HFF-Myc (cell line): ENCODE data around the gene FAM83F.

Experiments used
- DNase-seq: peaks from one replicate; pipeline ENCODE4 v3.0.0-alpha.2; 2011; ENCODE audit warnings: low read depth; ENCODE audit errors: extremely low read depth
- H3K4me3 ChIP-seq: replicated peaks from 2 replicates; pipeline ENCODE4 v1.5.1; 2011; ENCODE audit warnings: low read depth, mild to moderate bottlenecking, control low read depth, low read length
- TF ChIP-seq, protein P1 (sequence below): IDR thresholded peaks from 2 replicates; pipeline ENCODE4 v1.5.1; 2012; ENCODE audit warnings: mild to moderate bottlenecking, low read depth, low read length, control low read depth; ENCODE audit errors: missing control alignments

Gene FAM83F

DNA sequence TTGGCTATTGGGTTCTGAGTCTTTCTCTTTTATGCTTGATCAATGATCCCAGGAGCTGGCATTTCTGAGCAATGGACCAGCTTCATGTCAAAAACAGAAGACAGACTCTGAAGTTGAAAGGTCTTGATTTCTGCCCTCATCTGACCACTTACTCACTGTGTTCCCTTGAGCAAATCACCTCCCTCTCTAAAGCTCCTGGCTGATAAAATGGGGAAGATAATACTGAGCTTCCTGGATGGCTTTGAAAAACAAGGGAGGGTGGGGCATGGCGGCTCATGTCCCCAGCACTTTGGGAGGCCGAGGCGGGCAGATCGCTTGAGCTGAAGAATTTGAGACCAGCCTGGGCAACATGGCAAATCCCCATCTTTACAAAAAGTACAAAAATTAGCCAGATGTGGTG is 6.4 kb downstream of the FAM83F start:
- no peak overlapping the region for H3K4me3 ChIP-seq
- TF ChIP-seq, protein P1, sequence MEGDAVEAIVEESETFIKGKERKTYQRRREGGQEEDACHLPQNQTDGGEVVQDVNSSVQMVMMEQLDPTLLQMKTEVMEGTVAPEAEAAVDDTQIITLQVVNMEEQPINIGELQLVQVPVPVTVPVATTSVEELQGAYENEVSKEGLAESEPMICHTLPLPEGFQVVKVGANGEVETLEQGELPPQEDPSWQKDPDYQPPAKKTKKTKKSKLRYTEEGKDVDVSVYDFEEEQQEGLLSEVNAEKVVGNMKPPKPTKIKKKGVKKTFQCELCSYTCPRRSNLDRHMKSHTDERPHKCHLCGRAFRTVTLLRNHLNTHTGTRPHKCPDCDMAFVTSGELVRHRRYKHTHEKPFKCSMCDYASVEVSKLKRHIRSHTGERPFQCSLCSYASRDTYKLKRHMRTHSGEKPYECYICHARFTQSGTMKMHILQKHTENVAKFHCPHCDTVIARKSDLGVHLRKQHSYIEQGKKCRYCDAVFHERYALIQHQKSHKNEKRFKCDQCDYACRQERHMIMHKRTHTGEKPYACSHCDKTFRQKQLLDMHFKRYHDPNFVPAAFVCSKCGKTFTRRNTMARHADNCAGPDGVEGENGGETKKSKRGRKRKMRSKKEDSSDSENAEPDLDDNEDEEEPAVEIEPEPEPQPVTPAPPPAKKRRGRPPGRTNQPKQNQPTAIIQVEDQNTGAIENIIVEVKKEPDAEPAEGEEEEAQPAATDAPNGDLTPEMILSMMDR = no peak

DNA sequence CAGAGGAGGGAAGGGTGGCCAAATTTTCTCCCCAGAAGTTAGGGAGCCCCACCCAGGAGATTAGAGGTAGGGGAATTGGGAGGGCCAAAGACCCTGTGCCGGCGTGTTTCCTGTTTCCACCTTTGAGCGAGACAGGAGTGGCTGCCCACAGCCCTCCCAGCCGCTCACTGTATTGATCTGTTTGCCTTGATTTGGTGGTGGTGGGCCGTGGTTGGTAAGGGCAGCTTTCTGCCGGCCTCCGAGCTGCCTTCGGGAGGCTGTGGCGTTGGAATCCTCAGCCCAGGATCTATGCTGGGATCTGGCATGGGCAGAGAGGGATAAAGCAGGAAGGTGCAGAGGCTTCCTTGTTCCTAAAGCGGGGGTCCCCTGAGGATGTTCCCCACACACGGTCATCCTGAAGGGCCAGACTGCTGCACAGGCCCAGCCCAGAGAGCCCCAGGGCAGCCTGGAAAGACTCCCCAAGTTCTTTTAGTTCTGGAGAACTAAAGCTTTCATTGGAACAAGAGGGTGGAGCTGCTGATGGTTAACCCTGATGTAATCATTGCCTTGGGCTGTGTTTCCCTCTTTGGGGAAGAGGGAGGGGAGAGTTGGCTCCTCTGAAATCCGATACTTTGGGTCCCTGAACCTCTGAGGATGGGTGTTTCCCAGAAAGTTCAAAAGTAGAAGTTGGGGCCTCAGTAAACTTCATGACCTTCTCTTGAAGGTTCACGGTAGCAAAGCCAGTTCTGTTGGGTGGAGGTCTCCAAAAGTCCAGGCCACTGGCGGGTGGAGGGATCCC is 7.2 kb downstream of the FAM83F start:
- no peak for DNase-seq
- TF ChIP-seq, protein P1 = no peak
- no peak overlapping the region for H3K4me3 ChIP-seq

More for the DNA sequence above, 6.4 kb downstream of the FAM83F start:
- no peak for DNase-seq

DNA sequence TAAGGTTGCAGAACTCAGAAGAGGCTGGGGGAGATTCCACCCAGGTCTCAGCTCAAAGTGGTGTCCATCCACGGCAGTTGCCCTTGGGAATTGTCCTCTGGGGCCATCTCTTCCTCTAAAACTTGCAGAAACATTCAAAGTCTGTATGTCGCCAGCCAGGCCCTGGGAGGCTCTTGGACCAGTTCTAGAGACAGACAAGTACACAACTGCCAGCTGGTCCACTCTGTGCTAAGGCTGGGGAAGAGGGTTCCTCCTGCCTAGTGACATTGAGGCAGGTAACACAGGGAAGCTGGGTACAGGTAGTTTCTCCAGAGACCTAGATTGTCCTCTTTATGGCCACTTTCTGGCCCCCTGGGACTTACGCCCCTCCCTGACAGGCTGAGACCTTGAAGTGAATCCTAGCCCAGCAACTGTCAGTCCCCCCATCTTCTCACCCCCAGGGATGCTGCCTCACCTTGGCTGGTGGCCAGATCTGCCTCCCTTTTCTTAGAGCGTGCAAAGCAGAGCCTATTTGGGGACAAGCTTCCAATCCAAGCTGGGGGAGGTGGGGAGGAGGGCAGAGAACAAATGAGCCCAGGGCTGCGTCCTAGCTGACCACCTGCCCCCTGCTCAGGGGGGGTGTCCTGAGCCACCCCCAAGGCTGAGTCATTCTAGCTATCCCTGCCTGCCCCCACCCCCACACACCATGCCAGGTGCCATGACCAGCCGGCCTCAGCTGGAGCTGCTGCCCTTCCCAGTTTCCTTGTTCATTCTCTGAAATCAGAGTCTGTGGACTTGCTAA is 8.4 kb downstream of the FAM83F start:
- TF ChIP-seq, protein P1 = no peak
- DNase-seq = no peak
- H3K4me3 ChIP-seq = no peak overlapping the region

GRCh38 chr22:40004836-40005235 is 10.1 kb downstream of the FAM83F start:
- TF ChIP-seq, protein P1 = no peak
- no peak overlapping the region for H3K4me3 ChIP-seq
- DNase-seq = no peak

DNA sequence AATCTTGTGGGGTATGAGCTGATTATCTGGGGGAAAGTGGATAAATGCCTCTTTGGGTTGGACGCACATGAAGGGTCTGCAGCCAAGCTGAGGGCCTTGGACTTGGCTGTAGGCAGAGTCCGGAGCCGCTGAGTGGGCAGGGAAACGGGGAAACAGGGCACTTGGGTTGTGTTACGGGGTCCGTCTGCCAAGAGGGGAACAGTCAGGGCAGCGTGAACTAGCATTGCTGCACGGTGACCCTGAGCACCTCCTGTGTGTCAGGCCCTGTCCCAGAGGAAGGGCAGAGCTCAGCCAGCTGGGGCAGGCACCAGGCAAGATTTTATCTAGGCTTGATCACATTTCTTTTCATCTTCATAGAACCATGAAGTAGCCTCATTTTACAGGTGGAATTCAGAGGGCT is 11.9 kb downstream of the FAM83F start:
- TF ChIP-seq, protein P1 = no peak
- no peak overlapping the region for H3K4me3 ChIP-seq
- no peak for DNase-seq

DNA sequence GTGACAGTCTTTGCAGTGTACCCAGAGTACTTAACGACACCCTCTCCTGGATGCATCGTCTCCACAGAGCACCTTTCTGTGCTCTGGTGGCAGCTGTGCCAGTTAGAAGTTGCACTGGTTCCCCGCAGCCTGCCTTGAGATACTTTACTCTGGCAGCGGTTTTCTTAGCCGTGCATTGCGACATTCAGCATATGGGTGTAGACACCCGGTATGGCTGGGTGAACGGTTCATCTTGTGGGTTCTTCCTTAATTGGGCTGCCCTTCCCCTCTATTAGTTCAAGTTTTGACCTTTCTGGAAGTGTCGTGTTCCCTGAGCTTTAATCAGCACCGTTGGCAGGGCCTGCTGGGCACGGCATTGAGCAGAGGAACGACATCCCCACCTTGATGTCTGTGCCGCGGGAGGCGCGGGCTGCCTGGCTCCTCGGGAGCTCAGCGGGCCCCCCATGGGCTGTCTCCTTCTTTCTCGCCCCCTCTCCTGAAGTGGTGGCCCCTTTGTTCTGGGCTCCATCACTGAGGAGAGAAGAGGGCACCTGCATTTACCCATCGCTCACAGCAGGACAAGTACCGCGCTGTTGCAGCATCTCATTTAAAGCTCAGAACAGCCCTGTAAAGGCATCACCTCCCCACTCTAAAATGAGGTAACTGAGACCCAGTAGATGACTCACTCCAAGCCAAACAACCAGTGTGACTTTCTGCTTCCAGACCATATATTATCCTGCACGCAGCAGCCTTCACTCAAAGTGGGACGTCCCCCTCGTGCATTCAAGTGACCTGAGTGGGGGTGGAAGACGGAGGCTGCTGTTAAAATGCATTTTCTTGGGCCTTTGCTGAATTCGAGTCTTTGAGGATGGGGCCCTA is 13.3 kb downstream of the FAM83F start:
- no peak for DNase-seq
- TF ChIP-seq, protein P1 = no peak
- no peak overlapping the region for H3K4me3 ChIP-seq
